Activated CD8-positive, alpha-beta T cell treated with anti-CD3 and anti-CD28 coated beads for 36 hours (primary cell): ENCODE results near the gene FCHO2. TPM values are rescaled to one million over a fixed set of nuclear protein-coding genes. Genes with fewer than 3 reads are reported as not detected.

Source experiments
- ATAC-seq: fragments of 200-7000 bp; cut with Tn5 transposase; one replicate; pipeline ENCODE4 v1.10.0; 2021; ENCODE audit warnings: mild to moderate bottlenecking, moderate library complexity
- CTCF ChIA-PET: fragments of 350-600 bp; sonication (Branson Sonifier 250); formaldehyde crosslinking; loops from one replicate; lab custom pipeline; 2021; ENCODE audit warnings: antibody characterized with exemption; lab: Charles Lee
- POLR2A ChIA-PET: fragments of 350-600 bp; sonication (Branson Sonifier 250); formaldehyde crosslinking; loops from one replicate; lab custom pipeline; 2021; ENCODE audit warnings: antibody characterized with exemption; lab: Charles Lee
- DNase-seq: peaks from one replicate; pipeline ENCODE4 v3.0.0-alpha.2; 2020
- H3K27ac Mint-ChIP-seq: one replicate; pipeline ENCODE4 v1.8.0; 2021; ENCODE audit warnings: mild to moderate bottlenecking, mixed read lengths
- H3K27me3 Mint-ChIP-seq: one replicate; pipeline ENCODE4 v1.8.0; 2021; ENCODE audit warnings: mixed read lengths
- H3K36me3 Mint-ChIP-seq: one replicate; pipeline ENCODE4 v1.8.0; 2021; ENCODE audit warnings: low read depth, mixed read lengths
- H3K4me1 Mint-ChIP-seq: one replicate; pipeline ENCODE4 v1.8.0; 2021; ENCODE audit warnings: low read depth, mixed read lengths
- H3K4me3 Mint-ChIP-seq: one replicate; pipeline ENCODE4 v1.8.0; 2021; ENCODE audit warnings: mild to moderate bottlenecking, moderate library complexity, mixed read lengths
- H3K9me3 Mint-ChIP-seq: one replicate; pipeline ENCODE4 v1.8.0; 2021; ENCODE audit warnings: mixed read lengths
- intact Hi-C: fragments of 100-400 bp; cut with micrococcal nuclease; formaldehyde crosslinking; loops from one replicate; pipeline ENCODE4 v1.10.0; 2022
- total RNA-seq, 2 experiments: library from RNA; stranded (reverse); gene quantifications; one replicate each; pipeline ENCODE4 v1.2.3, GENCODE V29; 2021
- TF ChIP-seq, protein P1 (sequence below): fragments of 200-600 bp; IDR thresholded peaks from one replicate; pipeline ENCODE4 v1.8.0; 2022; ENCODE audit warnings: antibody characterized with exemption, mild to moderate bottlenecking

The FCHO2 gene
- total RNA-seq, 2 experiments from 2014 or later, result 0.32 to 1.0 TPM

GRCh38 chr5:73112359-73112758, 156.5 kb downstream of the FCHO2 start:
- H3K9me3 Mint-ChIP-seq, result peaks cover 3% of the 10 kb centered on the region
- intact Hi-C loops, result no loop called here
- H3K36me3 Mint-ChIP-seq, result no peaks in the 10 kb centered on the region
- no peak overlapping the region for H3K27ac Mint-ChIP-seq
- DNase-seq (no peak), ATAC-seq (no peak)
- no peaks in the 10 kb centered on the region for H3K4me1 Mint-ChIP-seq
- H3K27me3 Mint-ChIP-seq, result peaks cover 58% of the 10 kb centered on the region
- ChIA-PET CTCF (interaction anchor here (1.6 kb wide), 1 partner anchor 89 kb away, joined by 4 read pairs; no protein-coding TSS in a partner anchor), POLR2A (no interaction called here)
- H3K4me3 Mint-ChIP-seq, result no peak overlapping the region
- TF ChIP-seq, protein P1, sequence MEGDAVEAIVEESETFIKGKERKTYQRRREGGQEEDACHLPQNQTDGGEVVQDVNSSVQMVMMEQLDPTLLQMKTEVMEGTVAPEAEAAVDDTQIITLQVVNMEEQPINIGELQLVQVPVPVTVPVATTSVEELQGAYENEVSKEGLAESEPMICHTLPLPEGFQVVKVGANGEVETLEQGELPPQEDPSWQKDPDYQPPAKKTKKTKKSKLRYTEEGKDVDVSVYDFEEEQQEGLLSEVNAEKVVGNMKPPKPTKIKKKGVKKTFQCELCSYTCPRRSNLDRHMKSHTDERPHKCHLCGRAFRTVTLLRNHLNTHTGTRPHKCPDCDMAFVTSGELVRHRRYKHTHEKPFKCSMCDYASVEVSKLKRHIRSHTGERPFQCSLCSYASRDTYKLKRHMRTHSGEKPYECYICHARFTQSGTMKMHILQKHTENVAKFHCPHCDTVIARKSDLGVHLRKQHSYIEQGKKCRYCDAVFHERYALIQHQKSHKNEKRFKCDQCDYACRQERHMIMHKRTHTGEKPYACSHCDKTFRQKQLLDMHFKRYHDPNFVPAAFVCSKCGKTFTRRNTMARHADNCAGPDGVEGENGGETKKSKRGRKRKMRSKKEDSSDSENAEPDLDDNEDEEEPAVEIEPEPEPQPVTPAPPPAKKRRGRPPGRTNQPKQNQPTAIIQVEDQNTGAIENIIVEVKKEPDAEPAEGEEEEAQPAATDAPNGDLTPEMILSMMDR, result no peak

DNA sequence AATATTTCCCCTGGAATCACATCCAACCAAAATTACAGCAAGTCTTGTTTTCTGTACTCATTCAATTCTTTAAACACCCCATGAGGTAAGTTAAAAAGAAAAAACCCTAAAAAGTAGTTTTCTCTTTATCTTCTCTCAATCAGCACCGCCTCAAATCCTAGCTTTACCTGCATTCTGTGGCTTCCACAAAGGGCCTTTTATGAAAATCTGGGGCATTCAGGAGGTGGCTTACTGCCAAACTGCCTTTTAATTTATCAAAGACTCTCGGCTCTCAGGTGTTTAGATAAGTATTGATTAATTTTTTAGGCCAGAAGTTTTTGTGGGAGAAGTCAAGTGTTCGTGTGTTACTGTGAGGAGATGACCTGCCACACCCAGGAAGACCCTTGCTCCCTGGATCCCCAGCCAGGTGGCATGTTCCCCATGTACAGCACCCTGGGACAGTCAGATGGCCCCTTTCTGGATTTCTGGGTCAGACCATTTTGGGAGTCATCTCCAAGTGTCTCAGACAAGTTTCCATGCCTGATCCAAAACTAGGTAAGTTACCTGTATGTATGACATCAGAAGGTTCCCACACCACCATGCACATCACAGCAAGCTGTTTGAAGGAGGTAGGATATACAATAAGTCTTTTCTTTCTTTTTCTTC, 158.3 kb downstream of the FCHO2 start:
- Mint-ChIP-seq H3K27me3 (peaks cover 60% of the 10 kb centered on the region), H3K27ac (no peak overlapping the region), H3K4me1 (no peaks in the 10 kb centered on the region), H3K4me3 (no peak overlapping the region), H3K36me3 (no peaks in the 10 kb centered on the region), H3K9me3 (no peaks in the 10 kb centered on the region)
- POLR2A ChIA-PET, result no interaction called here
- no peak for DNase-seq
- CTCF ChIA-PET, result interaction anchor here (1.2 kb wide), 1 partner anchor 11 kb away, joined by 3 read pairs; no protein-coding TSS in a partner anchor
- intact Hi-C loops, result no loop called here
- ATAC-seq, result no peak
- TF ChIP-seq, protein P1, result no peak

DNA sequence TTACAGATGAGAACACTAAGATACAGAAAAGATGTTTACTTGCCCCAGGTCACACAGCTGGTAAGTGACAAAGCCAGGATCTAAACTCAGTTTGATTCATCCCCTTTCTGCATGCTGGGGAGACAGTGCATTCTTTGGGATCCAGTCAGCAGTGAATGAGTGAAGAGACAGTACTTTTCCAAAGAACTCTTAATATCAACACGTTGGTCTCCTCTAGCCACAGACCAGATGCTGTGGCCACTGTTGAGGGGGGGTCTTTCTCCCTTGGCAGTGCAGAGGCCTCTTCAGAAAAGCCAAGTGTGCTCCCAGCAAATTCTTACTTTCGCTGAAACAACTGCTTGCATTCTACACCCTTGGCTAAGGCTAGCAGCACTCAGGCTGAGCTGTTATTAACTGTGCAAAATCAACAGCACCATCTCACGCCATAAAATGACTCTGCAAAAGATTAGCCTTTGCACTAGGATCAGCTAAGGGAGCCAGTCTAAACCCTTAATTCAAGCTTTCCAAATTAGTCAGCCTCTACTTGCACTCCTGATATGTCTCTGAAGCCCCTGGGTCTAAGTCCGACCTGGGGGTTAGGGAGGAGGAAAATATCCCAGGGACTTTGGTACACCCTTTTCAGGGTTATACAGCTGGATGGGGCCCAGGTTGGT, 159.7 kb downstream of the FCHO2 start:
- no peaks in the 10 kb centered on the region for H3K36me3 Mint-ChIP-seq
- DNase-seq, result no peak
- H3K27me3 Mint-ChIP-seq, result peaks cover 60% of the 10 kb centered on the region
- peaks cover 6% of the 10 kb centered on the region for H3K4me1 Mint-ChIP-seq
- no peak for ATAC-seq
- H3K4me3 Mint-ChIP-seq, result no peak overlapping the region
- no peaks in the 10 kb centered on the region for H3K9me3 Mint-ChIP-seq
- ChIA-PET CTCF (interaction anchor here (0.8 kb wide), 1 partner anchor 17 kb away, joined by 3 read pairs; no protein-coding TSS in a partner anchor), POLR2A (no interaction called here)
- no peak overlapping the region for H3K27ac Mint-ChIP-seq
- intact Hi-C loops, result no loop called here
- TF ChIP-seq, protein P1, result no peak

GRCh38 chr5:73116506-73116905, 160.7 kb downstream of the FCHO2 start:
- Mint-ChIP-seq H3K36me3 (no peaks in the 10 kb centered on the region), H3K27me3 (peaks cover 64% of the 10 kb centered on the region), H3K27ac (no peak overlapping the region), H3K4me1 (peaks cover 11% of the 10 kb centered on the region), H3K9me3 (no peaks in the 10 kb centered on the region), H3K4me3 (no peak overlapping the region)
- intact Hi-C loops, result no loop called here
- ChIA-PET CTCF (no interaction called here), POLR2A (no interaction called here)
- no peak for DNase-seq
- TF ChIP-seq, protein P1, result no peak
- ATAC-seq, result no peak

GRCh38 chr5:73117088-73117740, 161.4 kb downstream of the FCHO2 start:
- ATAC-seq (no peak), DNase-seq (no peak)
- ChIA-PET CTCF (no interaction called here), POLR2A (no interaction called here)
- Mint-ChIP-seq H3K4me1 (peaks cover 11% of the 10 kb centered on the region), H3K27me3 (peaks cover 69% of the 10 kb centered on the region), H3K4me3 (no peak overlapping the region), H3K9me3 (no peaks in the 10 kb centered on the region), H3K27ac (no peak overlapping the region), H3K36me3 (no peaks in the 10 kb centered on the region)
- TF ChIP-seq, protein P1, result no peak
- intact Hi-C loops, result no loop called here
